GM12878 (cell line): ENCODE data around the gene CNOT2. TPM values are rescaled to one million over a fixed set of nuclear protein-coding genes. Genes with fewer than 3 reads are reported as not detected.

Experiments
- ATAC-seq: fragments of 200-7000 bp; cut with Tn5 transposase; 3 replicates; pipeline ENCODE4 v1.9.1; 2020; ENCODE audit warnings: mild to moderate bottlenecking, moderate library complexity
- BruUV-seq: library from RNA; stranded (reverse); fragments of 400-500 nt; replicated peaks from 2 replicates; lab custom pipeline; 2021; lab: Mats Ljungman, UMichigan
- CTCF ChIA-PET: fragments of 300-600 bp; sonication (Branson Sonifier 250); formaldehyde crosslinking; extraction: SDS; loops from one replicate; lab custom pipeline; 2021; ENCODE audit warnings: inconsistent platforms; lab: Yijun Ruan, JAX
- POLR2A ChIA-PET: fragments of 350-600 bp; formaldehyde crosslinking; extraction: SDS; loops from one replicate; lab custom pipeline; 2021; ENCODE audit warnings: inconsistent platforms; lab: Charles Lee
- RAD21 ChIA-PET: fragments of 300-600 bp; sonication (Branson Sonifier 250); formaldehyde crosslinking; loops from one replicate; lab custom pipeline; 2023; ENCODE audit warnings: antibody characterized with exemption; ENCODE audit not compliant: unreplicated experiment; lab: Charles Lee
- SMC1A ChIA-PET: fragments of 300-600 bp; sonication (Branson Sonifier 250); formaldehyde crosslinking; loops from one replicate; lab custom pipeline; 2023; ENCODE audit not compliant: unreplicated experiment, uncharacterized antibody; lab: Charles Lee
- DNase-seq: peaks from one replicate; pipeline ENCODE4 v3.0.0-alpha.2; 2011; ENCODE audit warnings: low read depth, low spot score
- FAIRE-seq: peaks from 3 replicates; lab custom pipeline; 2011; peaks lifted over from hg19 to GRCh38; lab: Jason Lieb, UNC
- H2AFZ ChIP-seq: 2 replicates; pipeline ENCODE4 v1.6.0; 2011; ENCODE audit warnings: low read depth, low read length, control low read depth; ENCODE audit not compliant: control insufficient read depth
- H3K27ac ChIP-seq: 2 replicates; pipeline ENCODE4 v1.5.1; 2011; ENCODE audit warnings: control low read depth; ENCODE audit not compliant: control insufficient read depth, insufficient read depth
- H3K27me3 ChIP-seq, 2 experiments: replicated peaks in 1 of 2; 2 replicates each; pipeline versions ENCODE4 v1.6.0 to v1.6.1; 2011; ENCODE audit warnings: low read length in 1 of 2; ENCODE audit not compliant: control insufficient read depth in 2 of 2, insufficient read depth in 2 of 2
- H3K36me3 ChIP-seq, 2 experiments: 2 replicates each; pipeline ENCODE4 v1.5.1; 2011; ENCODE audit warnings: low read length in 1 of 2; ENCODE audit not compliant: control insufficient read depth in 2 of 2, insufficient read depth in 2 of 2
- H3K4me1 ChIP-seq: 2 replicates; pipeline ENCODE4 v1.6.1; 2011; ENCODE audit warnings: mild to moderate bottlenecking, low read length, moderate library complexity, mixed read lengths; ENCODE audit not compliant: control insufficient read depth, insufficient read depth
- H3K4me2 ChIP-seq: 2 replicates; pipeline ENCODE4 v1.6.0; 2011; ENCODE audit warnings: control low read depth; ENCODE audit not compliant: control insufficient read depth, insufficient read depth
- H3K4me3 ChIP-seq: fragments of 200-600 bp; sonication (generic); 2 replicates; pipeline ENCODE4 v1.5.1; 2016
- H3K79me2 ChIP-seq: 2 replicates; pipeline ENCODE4 v1.6.0; 2011; ENCODE audit warnings: low read length; ENCODE audit not compliant: control insufficient read depth, insufficient read depth
- H3K9ac ChIP-seq: 2 replicates; pipeline ENCODE4 v1.8.0; 2011; ENCODE audit warnings: low read length, control low read depth, mixed read lengths; ENCODE audit not compliant: control insufficient read depth, insufficient read depth
- H3K9me3 ChIP-seq: replicated peaks from 3 replicates; pipeline ENCODE4 v1.5.1; 2011; ENCODE audit warnings: mild to moderate bottlenecking, low read length; ENCODE audit not compliant: control insufficient read depth, insufficient read depth
- H4K20me1 ChIP-seq: 2 replicates; pipeline ENCODE4 v1.6.0; 2011; ENCODE audit not compliant: control insufficient read depth, insufficient read depth
- BHLHE40 ChIP-seq, 2 experiments: fragments of 450-650 bp in 1 of 2; IDR thresholded peaks; 2 replicates each; pipeline ENCODE4 v1.6.1; 2011 to 2017; ENCODE audit warnings: low read depth in 2 of 2, borderline replicate concordance in 1 of 2, improper control_type of control experiment in 1 of 2, low read length in 1 of 2, mild to moderate bottlenecking in 1 of 2
- CHD1 ChIP-seq: IDR thresholded peaks from 2 replicates; pipeline ENCODE4 v1.6.1; 2012; ENCODE audit warnings: low read depth, low read length, improper control_type of control experiment
- NR2C1 ChIP-seq: fragments of 450-650 bp; IDR thresholded peaks from 2 replicates; pipeline ENCODE4 v1.6.1; 2017; ENCODE audit warnings: antibody characterized with exemption, mild to moderate bottlenecking, moderate library complexity
- PAX5 ChIP-seq: IDR thresholded peaks from 2 replicates; pipeline ENCODE4 v1.6.1; 2011; ENCODE audit warnings: low read depth, low read length, borderline replicate concordance
- POLR2AphosphoS5 ChIP-seq: IDR thresholded peaks from 2 replicates; pipeline ENCODE4 v1.6.1; 2011; ENCODE audit warnings: mild to moderate bottlenecking, low read length, inconsistent platforms
- SRF ChIP-seq, 2 experiments: IDR thresholded peaks; 2 replicates each; pipeline ENCODE4 v1.6.1; 2011; ENCODE audit warnings: low read depth in 2 of 2, low read length in 2 of 2, mild to moderate bottlenecking in 1 of 2, moderate library complexity in 1 of 2
- STAT1 ChIP-seq: fragments of 450-650 bp; conservative IDR thresholded peaks from 2 replicates; pipeline ENCODE4 v1.6.1; 2014; ENCODE audit warnings: antibody characterized with exemption, mild to moderate bottlenecking
- STAT3 ChIP-seq: IDR thresholded peaks from 2 replicates; pipeline ENCODE4 v1.6.1; 2011; ENCODE audit warnings: low read depth, low read length, improper control_type of control experiment
- ZSCAN29 ChIP-seq: fragments of 450-650 bp; IDR thresholded peaks from 2 replicates; pipeline ENCODE4 v1.6.1; 2017; ENCODE audit warnings: mild to moderate bottlenecking, moderate library complexity
- WGBS: methylation state at CpG from one replicate; pipeline ENCODE4 v1.1.6; 2016; ENCODE audit warnings: low lambda C conversion rate; ENCODE audit not compliant: insufficient replicate concordance, insufficient coverage; ENCODE audit errors: missing lambda C conversion rate; 5-methylcytosine and 5-hydroxymethylcytosine counted together
- in situ Hi-C: fragments of 300-500 bp; cut with MboI; formaldehyde crosslinking; loops from 9 replicates; pipeline ENCODE4 v1.14.3; 2018; ENCODE audit warnings: mixed read lengths
- intact Hi-C: fragments of 100-400 bp; cut with micrococcal nuclease; formaldehyde crosslinking; loops from one replicate; pipeline ENCODE4 v1.14.2; 2022; ENCODE audit not compliant: unreplicated experiment
- polyA plus RNA-seq, 11 experiments: library from polyadenylated mRNA; depleted of rRNA in 4 of 11; unstranded in 6 of 11; stranded (reverse) in 5 of 11; fragments of >200 nt; fragmentation: Nextera tagmentation in 4 of 11; fragmentation: Illumina TruSeq in 1 of 11; extraction: Ambion mirVana in 4 of 11; extraction: Trizol in 1 of 11; gene quantifications; 1 replicate in 1 of 11; 2 replicates in 10 of 11; pipeline versions ENCODE4 v1.2.1 to v1.2.3, GENCODE V29; 2011 to 2016; ENCODE audit warnings: inconsistent platforms in 2 of 11, missing spikeins in 2 of 11, low read depth in 1 of 11
- total RNA-seq, 4 experiments: library from RNA; depleted of rRNA in 3 of 4; stranded (reverse); fragments of >200 nt in 3 of 4; fragmentation: Illumina TruSeq in 1 of 4; extraction: Trizol in 1 of 4; gene quantifications; 2 replicates each; pipeline versions ENCODE4 v1.2.1 to v1.2.3, GENCODE V29; 2013 to 2021
- TF ChIP-seq, protein P1 (sequence below): fragments of 450-650 bp; IDR thresholded peaks from 2 replicates; pipeline ENCODE4 v1.6.1; 2017; ENCODE audit warnings: mild to moderate bottlenecking
- TF ChIP-seq, protein P2 (sequence below): fragments of 450-650 bp; IDR thresholded peaks from 2 replicates; pipeline ENCODE4 v1.6.1; 2017; ENCODE audit warnings: mild to moderate bottlenecking, low read depth, inconsistent platforms; ENCODE audit not compliant: poor library complexity, severe bottlenecking
- TF ChIP-seq, protein P3 (sequence below): IDR thresholded peaks from 2 replicates; pipeline ENCODE4 v1.6.1; 2011; ENCODE audit warnings: mild to moderate bottlenecking, low read depth, low read length, moderate library complexity; ENCODE audit not compliant: insufficient replicate concordance

Gene CNOT2
- total and polyA plus RNA-seq, 10 of the 15 experiments (the other 5 are each of a cell fraction or from before 2014, with no cell fraction given): 37.9 to 127 (median 82.4) TPM

DNA sequence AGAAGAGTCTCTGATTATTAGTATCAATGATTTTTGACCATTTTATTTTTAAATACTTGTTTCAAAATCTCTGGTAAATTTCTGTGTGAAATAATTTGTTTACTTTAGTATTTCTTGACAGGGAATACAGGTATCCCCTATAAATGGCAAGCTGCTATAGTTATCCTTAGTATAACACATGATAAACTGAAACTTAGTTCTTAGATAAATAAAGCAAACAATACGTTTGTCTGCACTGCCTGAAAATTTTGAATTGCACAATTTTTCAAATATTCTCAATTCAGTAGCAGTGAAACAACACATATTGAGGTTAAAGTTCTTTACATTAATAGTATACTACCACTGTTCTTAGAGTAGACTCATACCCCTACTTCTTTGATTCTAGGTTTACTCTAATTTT, 26.9 kb downstream of the CNOT2 start:
- RAD21 ChIA-PET: no interaction called here
- POLR2A ChIA-PET: no interaction called here
- no peaks in the 10 kb centered on the region; a peak in 1 of 4 replicates for H3K36me3 ChIP-seq
- H3K9me3 ChIP-seq: no peaks in the 10 kb centered on the region; the same call in 1 of the 3 replicates
- H2AFZ ChIP-seq: no peak overlapping the region
- ATAC-seq (peak; percentile 11; the same call in 2 of the 3 replicates), FAIRE-seq (no peak), DNase-seq (no peak)
- H3K4me3 ChIP-seq: no peak overlapping the region
- no peaks in the 10 kb centered on the region for H4K20me1 ChIP-seq
- SMC1A ChIA-PET: interaction anchor here (1.4 to 1.7 kb wide), 2 partner anchors 47 to 97 kb away, joined by 3 read pairs; no protein-coding TSS in a partner anchor
- CTCF ChIA-PET: no interaction called here
- H3K9ac ChIP-seq: no peak overlapping the region
- no TSS peak for BruUV-seq
- no peak overlapping the region for H3K27ac ChIP-seq
- intact Hi-C loops (no loop called here), in situ Hi-C loops (no loop called here)
- H3K4me1 ChIP-seq: no peaks in the 10 kb centered on the region
- WGBS: 94% methylated on average over 1 of the region's 1 CpG
- H3K4me2 ChIP-seq: no peak overlapping the region
- peaks cover 81% of the 10 kb centered on the region for H3K79me2 ChIP-seq
- no peaks in the 10 kb centered on the region for H3K27me3 ChIP-seq
- TF ChIP-seq, protein P1, sequence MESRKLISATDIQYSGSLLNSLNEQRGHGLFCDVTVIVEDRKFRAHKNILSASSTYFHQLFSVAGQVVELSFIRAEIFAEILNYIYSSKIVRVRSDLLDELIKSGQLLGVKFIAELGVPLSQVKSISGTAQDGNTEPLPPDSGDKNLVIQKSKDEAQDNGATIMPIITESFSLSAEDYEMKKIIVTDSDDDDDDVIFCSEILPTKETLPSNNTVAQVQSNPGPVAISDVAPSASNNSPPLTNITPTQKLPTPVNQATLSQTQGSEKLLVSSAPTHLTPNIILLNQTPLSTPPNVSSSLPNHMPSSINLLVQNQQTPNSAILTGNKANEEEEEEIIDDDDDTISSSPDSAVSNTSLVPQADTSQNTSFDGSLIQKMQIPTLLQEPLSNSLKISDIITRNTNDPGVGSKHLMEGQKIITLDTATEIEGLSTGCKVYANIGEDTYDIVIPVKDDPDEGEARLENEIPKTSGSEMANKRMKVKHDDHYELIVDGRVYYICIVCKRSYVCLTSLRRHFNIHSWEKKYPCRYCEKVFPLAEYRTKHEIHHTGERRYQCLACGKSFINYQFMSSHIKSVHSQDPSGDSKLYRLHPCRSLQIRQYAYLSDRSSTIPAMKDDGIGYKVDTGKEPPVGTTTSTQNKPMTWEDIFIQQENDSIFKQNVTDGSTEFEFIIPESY: no peak
- TF ChIP-seq STAT1: no peak
- no peak for TF ChIP-seq CHD1
- no peak for TF ChIP-seq PAX5
- TF ChIP-seq, all 136 proteins: peak for 0

DNA sequence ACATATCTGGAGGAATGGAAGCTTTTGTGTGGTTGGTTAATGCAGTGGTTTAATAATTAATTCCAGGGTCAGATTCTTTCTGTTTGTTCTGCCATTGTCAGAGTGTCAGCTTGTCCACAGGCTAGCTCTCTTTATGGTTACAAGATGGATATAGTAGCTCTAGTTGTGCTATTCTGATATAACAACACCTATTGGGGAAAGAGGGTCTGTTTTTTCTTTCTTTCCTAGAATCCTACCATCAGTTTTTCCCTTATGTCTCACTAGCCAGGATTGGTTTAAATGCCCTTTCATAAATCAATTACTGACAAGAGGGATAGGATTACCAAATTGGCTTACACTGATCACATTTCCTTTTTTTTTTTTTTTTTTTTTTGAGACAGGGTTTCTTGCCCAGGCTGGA, 27.8 kb downstream of the CNOT2 start:
- RAD21 ChIA-PET: no interaction called here
- Histone ChIP-seq H3K4me1 (no peaks in the 10 kb centered on the region), H3K9me3 (no peaks in the 10 kb centered on the region; the same call in 1 of the 3 replicates), H2AFZ (no peak overlapping the region), H3K36me3 (no peaks in the 10 kb centered on the region), H3K9ac (no peak overlapping the region), H4K20me1 (no peaks in the 10 kb centered on the region), H3K79me2 (peaks cover 80% of the 10 kb centered on the region), H3K27ac (no peak overlapping the region), H3K27me3 (no peaks in the 10 kb centered on the region), H3K4me3 (no peak overlapping the region), H3K4me2 (no peak overlapping the region)
- FAIRE-seq: no peak
- DNase-seq: no peak
- no TSS peak for BruUV-seq
- in situ Hi-C loops (no loop called here), intact Hi-C loops (no loop called here)
- CTCF ChIA-PET: interaction anchor here (0.6 kb wide), 1 partner anchor 11 kb away, joined by 3 read pairs; no protein-coding TSS in a partner anchor
- SMC1A ChIA-PET: interaction anchor here (0.6 to 1.7 kb wide), 4 partner anchors 17 to 96 kb away, joined by 3 to 7 read pairs (median 3); no protein-coding TSS in a partner anchor
- ATAC-seq: no peak
- POLR2A ChIA-PET: interaction anchor here (0.6 to 0.7 kb wide), 2 partner anchors 11 to 106 kb away, joined by 4 to 5 read pairs; no protein-coding TSS in a partner anchor
- TF ChIP-seq STAT3: no peak
- TF ChIP-seq, protein P2, sequence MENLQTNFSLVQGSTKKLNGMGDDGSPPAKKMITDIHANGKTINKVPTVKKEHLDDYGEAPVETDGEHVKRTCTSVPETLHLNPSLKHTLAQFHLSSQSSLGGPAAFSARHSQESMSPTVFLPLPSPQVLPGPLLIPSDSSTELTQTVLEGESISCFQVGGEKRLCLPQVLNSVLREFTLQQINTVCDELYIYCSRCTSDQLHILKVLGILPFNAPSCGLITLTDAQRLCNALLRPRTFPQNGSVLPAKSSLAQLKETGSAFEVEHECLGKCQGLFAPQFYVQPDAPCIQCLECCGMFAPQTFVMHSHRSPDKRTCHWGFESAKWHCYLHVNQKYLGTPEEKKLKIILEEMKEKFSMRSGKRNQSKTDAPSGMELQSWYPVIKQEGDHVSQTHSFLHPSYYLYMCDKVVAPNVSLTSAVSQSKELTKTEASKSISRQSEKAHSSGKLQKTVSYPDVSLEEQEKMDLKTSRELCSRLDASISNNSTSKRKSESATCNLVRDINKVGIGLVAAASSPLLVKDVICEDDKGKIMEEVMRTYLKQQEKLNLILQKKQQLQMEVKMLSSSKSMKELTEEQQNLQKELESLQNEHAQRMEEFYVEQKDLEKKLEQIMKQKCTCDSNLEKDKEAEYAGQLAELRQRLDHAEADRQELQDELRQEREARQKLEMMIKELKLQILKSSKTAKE: no peak
- TF ChIP-seq NR2C1: no peak
- TF ChIP-seq, protein P3, sequence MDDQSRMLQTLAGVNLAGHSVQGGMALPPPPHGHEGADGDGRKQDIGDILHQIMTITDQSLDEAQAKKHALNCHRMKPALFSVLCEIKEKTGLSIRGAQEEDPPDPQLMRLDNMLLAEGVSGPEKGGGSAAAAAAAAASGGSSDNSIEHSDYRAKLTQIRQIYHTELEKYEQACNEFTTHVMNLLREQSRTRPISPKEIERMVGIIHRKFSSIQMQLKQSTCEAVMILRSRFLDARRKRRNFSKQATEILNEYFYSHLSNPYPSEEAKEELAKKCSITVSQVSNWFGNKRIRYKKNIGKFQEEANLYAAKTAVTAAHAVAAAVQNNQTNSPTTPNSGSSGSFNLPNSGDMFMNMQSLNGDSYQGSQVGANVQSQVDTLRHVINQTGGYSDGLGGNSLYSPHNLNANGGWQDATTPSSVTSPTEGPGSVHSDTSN: no peak
- no peak for TF ChIP-seq POLR2AphosphoS5
- no peak for TF ChIP-seq BHLHE40 (IDR thresholded peaks at IDR 0.05; ENCODE audit: borderline replicate concordance in 1 of 2, low read depth in 2 of 2, low read length in 1 of 2)
- no peak for TF ChIP-seq SRF (IDR thresholded peaks at IDR 0.05; ENCODE audit: low read depth in 2 of 2, low read length in 2 of 2)
- no peak for TF ChIP-seq ZSCAN29
